Inflammatory macrophage treated with lipopolysaccharide for 4 hours (primary cell): ENCODE results near the gene ANP32E.
"Not testable (repeated sequence)": the region's sequence is repeated elsewhere in the genome, so short reads cannot be mapped to it uniquely, and the experiment has no call there.

ENCODE experiments used
- DNase-seq: peaks from one replicate; pipeline ENCODE4 v3.0.0-alpha.2; 2020

ANP32E gene

DNA sequence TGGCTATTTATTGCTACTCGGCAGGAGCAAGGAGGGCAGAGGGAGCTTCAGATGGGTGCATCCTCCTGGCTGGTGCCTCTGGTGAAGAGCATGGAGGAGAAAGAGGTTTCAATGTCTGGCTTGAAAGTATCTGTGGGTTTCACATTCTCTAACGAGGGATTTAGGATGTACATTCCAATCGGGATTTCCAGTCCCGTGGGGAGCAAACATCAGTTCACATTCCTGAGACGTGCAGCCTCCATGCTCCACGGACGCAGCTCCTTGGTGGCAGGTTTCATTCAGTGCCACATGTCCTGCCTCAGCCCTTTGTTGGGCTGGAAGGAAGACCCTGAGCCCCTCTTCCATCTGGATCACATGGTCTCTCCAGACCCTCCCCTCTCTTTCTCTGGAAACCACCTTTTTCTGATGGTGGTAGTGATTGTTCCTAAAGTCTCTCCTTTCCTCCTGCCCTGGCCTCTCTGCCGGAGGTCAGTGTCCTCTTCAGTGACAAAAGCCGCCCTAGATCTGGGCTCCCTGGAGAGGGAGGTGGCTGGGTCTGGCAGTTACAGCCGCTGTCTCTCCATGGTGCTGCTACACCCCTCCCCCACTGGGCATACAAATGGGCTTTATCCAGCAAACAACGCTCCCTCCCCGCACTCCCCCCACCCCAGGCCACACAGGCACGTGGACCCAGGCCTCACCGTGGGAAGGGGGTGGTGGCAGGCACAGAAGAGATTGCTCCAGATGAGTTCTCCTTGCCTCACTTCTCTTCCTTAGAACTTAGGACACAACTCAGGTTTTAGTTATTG lies 20.8 kb upstream of the ANP32E start:
- DNase-seq: no peak

DNA sequence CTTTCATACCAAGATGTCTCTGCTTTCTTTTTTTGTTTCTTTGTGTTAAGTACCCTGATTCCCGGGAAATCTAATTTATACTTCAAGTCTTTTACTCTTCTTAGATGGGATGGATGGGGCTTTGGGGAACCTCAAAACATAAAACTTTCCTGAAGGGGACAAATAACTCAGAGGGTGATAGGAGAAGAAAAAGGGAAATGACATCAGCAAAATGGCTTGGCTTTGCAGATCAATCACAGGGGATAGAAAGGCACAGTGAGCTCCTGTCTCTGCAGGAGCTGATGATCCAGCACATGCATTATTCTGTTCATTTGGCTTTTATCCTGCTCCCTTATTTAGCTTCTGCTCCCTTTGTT lies 20.3 kb upstream of the ANP32E start:
- DNase-seq: no peak

DNA sequence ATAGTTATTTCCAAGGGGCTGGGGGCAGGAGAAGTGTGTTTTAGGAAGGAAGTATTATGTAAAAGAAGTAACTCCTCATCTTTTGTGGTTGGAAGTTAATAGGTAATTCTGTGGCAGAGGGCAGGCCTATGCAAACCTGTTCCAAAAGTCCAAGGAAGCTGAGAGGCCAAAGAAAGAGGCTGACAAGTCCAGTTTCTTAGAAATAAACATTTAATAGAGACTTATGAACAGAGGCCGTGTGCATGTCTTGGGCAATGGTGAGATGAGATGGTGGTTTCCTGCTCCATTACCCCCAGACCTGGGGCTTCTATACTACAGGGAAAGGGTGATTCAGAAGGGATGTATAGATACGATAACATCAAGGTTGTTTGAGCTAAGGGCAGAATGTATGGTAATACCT lies 14.0 kb upstream of the ANP32E start:
- no peak for DNase-seq

DNA sequence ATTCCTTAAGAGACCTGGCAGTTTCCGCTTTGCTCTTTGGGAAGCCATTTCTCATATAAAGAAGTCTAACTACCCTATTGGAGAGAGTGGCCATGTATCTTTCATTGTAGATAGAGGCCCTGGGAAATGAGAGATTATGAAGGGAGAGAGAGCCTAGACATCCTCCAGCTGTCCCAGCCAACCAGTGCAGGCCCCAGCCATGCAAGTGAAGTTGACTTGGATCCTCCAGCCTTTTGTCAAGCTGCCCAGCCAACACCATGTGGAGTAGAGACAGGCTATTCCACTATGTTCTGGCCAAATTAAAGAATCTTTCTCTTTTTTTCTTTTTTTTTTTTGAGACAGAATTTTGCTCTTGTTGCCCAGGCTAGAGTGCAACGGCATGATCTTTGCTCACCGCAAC lies 7.1 kb upstream of the ANP32E start:
- DNase-seq: no peak

DNA sequence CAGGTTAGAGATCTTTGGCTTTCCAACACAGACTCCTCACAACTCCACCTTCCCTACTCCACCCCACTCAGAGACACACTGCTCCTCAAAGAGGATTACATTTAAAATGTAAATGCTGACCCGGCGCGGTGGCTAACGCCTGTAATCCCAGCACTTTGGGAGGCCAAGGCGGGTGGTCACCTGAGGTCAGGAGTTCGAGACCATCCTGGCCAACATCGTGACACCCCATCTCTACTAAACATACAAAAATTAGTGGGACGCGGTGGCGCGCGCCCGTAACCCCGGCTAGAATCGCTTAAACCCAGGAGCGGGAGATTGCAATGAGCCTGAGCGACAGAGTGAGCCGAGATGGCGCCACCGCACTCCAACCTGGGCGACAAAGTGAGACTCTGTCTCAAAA lies 1.8 kb upstream of the ANP32E start:
- no peak for DNase-seq

DNA sequence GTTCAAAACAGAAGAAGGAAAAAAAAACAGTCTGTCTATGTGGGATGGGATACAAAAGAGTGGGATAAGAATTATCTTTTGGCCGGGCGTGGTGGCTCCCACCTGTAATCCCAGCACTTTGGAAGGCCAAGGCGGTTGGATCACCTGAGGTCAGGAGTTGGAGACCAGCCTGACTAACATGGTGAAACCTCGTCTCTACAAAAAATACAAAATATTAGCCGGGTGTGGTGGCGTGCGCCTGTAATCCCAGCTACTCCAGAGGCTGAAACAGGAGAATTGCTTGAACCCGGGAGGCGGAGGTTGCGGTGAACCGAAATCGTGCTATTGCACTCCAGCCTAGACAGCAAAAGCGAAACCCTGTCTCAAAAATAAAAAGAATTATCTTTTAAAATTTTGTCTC lies 1.3 kb upstream of the ANP32E start:
- DNase-seq: not testable (repeated sequence)

DNA sequence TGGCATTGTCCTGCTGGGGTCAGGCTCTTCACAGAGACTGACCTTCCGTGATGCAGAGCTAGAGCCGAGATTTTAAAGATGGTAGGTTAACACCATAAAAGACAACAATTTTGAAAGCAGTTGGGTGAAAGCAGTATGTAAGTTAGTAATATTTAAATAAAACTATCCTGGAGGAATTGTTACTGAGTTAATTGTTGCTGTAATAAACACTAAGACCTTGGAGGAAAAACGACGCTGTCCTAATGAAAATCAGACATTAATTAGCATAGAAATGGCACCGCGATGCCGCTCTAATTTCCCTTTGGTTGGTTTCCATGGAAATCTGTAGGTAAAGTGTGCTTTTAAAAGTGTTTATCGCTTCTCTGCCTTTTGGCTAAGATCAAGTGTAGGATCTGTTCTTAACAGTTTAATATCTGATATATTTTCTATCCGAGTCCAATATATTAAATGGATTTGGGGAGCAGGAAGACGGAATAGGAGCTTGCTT lies 745 bp upstream of the ANP32E start:
- DNase-seq: no peak

DNA sequence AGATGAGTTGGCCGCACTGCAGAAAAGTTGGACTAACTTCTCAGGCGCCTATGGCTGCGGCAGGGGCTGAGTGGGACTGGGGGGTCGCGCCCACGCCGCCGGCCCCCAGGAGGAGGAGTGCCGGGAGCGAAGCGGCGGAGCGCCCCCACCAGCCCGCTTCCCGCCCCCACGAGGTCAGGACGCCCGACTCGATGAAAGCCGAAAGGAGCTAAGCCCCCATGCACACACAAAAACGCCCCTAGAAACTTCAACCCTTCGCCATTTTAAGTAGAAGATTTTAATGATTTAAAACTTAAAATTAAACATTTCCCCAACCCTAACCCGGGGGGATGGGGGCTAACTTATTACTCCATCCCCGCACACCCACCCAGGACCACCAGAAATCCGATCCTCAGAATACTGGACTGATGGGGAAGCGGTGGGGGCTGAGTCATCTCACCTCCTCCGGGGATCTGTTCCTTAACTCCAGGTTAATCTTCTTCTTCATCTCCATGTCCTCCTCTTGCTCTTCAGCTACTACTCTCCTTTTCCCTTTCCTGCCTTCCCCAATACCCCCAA lies 539 bp downstream of the ANP32E start:
- peak; percentile 17 for DNase-seq

DNA sequence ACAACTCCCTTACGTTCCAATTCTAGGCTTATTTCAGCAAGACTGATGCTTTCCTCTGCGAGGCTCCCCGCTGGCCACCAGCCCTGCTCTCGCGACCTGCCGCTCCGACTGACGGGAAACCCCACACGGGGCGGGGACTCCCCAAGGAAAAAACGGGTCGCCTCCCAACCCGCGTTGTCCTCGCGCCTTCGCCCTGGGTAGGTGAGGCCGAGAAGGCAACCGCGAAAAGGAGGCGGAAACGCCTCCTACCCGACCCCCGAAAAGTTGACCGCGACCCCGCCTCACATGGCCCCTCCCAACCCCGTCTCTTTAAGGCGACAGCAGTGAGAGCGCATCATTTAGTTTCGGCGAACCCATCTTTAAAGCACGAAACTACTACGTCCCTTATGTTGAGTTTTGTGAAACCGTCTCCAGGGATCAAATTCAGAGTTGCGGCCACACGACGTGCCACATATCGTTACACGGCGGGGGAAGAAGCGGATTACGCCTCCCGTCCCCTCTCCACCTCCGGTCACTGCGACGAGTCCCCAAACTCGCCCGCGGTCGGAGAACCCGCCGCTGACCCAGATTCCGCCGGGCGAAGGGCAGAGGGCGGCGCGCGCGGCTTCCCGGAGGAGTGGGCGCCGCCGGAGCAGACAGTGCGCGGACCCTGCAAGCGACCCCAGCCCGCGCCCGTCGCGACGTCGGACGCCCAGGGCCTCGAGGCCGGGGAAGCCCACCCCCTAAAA lies 1.2 kb downstream of the ANP32E start:
- peak; percentile 80 for DNase-seq

DNA sequence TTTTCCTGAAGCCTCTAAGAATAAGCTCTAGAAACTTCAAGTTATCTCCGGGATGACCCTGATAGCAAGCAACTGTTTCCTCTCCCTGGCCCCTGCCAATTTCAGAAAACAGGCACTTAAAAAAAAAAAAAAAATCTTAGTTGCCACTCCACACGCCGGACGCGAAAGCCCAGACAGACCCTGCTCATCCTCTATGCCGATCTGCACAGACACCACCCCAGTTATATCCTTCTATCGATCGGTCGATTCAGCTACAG lies 1.7 kb downstream of the ANP32E start:
- no peak for DNase-seq

DNA sequence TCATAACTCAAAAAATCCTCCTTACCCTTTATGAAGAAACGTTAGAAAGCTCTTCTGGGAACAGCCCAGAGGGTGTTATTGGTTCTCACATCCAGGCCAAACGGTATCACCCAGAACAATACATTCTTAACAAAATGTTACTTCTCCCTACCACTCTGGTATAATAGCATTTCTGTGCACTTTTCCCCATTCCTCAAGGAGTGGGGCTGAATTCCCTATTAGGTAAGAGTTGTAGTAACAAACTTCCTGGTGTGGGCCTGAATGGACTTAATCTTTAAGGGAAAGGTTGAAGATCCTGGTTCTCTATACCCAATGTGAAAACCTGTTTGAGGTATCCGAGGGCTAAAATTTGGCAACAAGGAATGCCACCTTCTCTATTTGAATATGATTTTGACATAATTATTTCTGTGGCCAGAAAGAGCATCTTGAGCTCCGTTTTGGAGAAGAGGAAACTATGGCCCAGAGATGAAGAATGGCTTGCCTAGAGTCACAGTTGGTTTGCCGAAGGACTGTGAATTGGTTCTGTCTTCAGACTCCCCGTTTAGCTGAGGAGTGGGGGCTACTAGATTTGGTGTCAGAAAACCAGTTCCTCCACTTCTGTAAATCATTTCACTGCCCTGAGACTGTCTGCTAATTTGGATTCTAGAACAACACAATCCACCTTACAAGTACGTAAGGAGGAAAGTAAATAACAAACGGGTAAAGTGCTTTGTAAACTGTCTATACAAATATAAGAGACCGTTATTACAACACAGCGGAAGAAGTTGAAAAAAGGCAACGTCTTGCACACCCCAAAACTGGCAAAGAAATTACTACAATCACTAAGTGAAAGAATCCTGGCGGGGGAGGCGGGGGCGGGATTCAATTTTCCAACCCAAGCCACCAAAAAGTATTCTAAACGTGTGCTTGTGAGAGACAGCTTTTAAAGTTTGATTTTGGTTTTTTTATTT lies 2.3 kb downstream of the ANP32E start:
- DNase-seq: peak; percentile 33

DNA sequence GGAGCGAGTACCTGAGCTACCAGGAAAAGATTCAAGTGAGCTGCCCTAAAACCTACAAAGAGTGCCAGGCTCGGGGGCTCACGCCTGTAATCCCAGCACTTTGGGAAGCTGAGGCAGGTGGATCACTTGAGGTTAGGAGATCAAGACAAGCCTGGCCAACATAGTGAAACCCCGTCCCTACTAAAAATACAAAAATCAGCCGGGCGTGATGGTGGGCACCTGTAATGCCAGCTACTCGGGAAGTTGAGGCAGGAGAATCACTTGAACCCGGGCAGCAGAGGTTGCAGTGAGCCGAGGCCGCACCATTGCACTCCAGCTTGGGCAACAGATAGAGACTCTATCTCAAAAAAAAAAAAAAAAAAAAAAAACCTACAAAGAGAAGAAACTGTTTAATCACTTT lies 3.0 kb downstream of the ANP32E start:
- not testable (repeated sequence) for DNase-seq

DNA sequence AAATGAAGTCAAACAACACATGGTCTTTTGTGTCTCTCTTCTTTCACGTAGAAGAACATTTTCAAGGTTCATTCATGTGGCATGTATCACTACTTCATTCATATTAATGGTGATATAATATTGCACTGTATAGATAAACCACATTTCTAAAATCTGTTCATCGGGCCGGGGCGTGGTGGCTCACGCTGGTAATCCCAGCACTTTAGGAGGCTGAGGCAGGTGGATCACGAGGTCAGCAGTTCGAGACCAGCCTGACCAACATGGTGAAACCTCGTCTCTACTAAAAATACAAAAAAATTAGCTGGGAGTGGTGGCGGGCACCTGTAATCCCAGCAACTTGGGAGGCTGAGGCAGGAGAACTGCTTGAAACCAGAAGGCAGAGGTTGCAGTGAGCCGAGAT lies 7.7 kb downstream of the ANP32E start:
- DNase-seq: not testable (repeated sequence)

DNA sequence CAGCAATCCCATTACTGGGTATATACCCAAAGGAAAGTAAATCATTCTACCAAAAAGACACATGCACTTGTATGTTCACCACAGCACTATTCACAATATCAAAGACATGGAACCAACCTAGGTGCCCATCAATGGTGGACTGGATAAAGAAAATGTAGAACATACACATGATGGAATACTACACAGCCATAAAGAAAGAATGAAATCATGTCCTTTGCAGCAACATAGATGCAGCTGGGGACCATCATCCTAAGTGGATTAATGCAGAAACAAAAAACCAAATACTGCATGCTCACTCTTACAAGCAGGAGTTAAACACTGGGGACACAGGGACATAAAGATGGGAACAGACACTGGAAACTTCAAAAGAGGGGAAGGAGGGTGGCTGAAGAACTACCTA lies 8.7 kb downstream of the ANP32E start:
- no peak for DNase-seq

DNA sequence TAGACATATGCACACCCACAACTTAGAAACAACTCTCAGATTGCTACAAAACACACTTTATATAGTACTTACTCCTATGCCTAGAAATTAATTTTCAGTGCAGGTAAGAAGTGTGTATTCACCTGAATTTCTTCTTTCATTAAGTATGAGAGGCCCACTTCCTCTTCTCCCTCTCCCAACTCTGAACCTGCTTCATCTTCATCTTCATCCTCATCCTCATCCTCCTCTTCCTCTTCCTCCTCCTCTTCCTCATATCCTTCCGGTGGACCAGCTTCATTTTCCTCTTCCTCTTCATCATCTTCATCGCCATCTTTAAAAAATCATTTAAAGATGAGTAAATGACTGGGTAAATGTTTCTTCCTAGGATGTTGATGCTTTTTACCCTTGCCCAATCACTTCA lies 9.4 kb downstream of the ANP32E start:
- DNase-seq: no peak

DNA sequence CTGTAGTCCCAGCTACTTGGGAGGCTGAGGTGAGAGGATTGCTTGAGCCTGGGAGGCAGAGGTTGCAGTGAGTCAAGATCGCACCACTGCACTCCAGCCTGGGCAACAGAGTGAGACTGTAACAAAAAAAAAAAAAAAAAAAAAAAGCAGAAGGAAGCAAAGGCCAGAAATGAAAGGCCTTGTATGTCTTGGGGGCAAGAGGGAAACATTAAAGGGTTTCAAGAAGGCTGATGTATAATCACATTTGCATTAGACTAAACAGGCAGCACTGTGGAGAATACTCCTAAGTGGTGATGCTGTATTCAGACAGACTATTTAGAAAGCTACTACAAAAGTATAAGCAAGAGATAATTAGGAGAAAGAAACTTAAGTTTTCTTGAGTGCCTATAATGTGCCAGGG lies 10.4 kb downstream of the ANP32E start:
- DNase-seq: no peak

DNA sequence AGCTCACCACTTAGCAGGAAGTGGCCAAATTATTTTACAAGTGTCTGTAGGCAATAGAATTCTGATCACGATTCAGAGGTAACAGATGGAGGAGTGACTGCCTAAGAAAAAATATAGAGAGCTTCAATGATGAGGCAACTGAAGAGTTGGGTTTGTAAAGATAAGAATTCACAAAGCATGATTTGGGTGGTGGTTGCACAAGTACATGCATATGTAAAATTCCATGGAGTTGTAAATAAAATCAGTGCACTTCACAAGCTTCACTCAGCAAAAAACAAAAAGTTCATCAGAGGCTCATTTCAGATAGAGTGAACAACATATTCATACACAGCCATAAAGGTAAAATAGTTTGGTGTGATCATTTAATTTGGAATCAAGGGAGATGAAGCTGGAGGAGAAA lies 10.9 kb downstream of the ANP32E start:
- no peak for DNase-seq

DNA sequence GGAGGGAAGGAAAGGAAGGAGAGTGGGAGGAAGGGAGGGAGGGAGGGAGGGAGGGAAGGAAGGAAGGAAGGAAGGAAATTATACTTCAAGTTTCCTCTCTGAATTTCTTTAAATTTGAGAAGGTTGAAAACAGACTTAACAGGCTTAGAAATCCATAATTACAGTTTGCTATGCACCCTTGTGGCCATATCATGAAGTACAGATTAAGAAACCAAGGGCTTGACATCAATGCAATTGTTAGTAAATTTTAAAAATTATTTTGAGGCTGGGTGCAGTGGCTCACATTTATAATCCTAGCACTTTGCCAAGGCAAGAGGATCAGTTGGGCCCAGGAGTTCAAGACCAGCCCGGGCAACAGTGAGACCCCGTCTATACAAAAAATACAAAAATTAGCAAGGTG lies 14.4 kb downstream of the ANP32E start:
- DNase-seq: peak; percentile 19

DNA sequence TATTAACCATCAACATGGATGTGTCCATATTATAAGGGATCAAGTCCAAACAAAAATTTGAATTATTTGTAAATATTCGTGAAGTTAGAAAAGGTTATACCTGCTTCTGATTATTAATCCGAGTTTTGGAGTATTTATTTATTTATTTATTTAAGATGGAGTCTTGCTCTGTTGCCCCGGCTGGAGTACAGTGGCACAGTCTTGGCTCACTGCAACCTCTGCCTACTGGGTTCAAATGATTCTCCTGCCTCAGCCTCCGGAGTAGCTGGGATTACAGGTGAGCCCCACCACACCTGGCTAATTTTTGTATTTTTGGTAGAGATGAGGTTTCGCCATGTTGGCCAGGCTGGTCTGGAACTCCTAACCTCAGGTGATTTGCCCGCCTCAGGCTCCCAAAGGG lies 20.1 kb downstream of the ANP32E start:
- not testable (repeated sequence) for DNase-seq

DNA sequence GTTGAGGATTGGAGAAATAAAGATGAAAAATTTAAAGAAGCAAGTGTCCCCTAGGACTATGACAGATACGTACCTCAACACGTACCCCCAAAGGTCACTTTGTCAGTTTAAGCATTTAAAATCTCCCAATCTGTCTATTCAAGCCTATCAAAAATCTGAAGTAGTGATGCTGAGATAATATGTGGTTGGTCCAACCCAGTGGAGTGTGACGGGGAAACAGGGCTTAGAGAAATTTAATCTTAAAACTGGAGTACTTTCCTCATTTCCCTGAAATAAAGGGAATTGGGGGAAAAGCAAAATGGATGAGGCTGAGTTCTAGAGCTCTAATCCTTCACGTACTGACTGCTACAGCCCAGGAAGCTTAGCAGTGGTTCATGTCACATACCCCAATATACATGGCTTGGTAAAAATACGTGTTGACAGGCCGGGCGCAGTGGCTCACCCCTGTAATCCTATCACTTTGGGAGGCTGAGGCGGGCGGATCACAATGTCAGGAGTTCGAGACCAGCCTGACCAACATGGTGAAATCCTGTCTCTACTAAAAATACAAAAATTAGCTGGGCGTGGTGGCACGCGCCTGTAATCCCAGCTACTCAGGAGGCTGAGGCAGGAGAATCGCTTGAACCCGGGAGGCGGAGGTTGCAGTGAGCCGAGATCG lies 21.7 kb downstream of the ANP32E start:
- DNase-seq: not testable (repeated sequence)

DNA sequence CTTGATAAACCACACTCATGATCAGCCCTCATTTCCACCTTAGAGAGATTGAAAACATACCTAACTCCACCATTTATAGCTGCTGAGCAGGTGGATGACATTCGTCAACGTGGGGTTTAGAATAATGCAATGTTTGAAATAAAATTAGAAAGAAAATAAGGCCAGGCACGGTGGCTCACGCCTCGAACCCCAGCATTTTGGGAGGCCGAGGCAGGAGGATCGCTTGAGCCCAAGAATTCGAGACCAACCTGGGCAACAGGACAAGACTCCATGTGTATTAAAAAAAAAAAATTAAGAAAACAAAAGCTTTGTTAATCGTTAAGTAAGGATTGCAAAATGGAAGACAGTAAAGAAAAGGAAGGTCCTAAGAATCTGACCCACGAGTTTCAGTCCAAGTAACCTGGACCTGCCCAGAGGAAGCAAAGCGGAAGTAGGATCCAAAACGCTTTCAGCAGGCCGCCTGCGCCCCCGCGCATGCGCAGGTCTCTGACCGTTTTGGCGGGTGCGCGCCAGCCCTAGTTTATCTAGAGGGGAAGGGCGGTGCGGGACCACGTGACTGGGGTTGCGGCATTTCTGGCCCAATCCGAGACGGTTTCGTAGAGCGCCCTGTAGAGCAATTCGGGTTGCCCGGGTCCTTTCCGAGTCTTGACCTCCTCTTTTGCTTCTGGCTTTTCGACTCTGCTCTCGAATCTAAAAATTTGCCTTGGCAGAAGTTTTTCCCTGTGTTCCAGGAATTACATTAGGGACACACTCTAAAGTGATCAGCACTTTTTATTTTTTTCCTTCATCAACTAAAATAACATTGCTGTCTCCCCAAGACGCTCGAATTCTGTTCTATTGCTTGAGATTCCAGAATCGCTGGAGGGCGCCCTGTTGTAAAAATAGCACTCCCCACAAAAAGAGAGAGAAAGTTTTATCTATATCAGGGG lies 22.5 kb downstream of the ANP32E start:
- peak; percentile 98 for DNase-seq

DNA sequence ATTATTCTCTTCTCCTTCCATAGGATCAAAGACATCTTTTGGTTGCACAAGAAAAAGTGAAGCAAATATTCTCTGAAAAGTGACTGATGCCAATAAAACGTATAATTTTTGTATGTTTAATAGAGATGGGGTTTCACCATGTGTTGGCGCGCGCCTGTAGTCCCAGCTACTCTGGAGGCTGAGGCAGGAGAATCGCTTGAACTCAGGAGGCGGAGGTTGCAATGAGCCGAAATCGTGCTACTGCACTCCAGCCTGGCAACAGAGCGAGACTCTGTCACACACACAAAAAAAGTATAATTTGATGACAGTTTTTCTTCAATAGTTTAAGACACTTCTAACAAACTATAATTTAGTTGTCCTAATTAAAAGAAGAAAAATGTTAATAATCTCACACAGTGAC lies 23.8 kb downstream of the ANP32E start:
- no peak for DNase-seq
